Measurements from ENCODE around the gene SYCE3.

DNA sequence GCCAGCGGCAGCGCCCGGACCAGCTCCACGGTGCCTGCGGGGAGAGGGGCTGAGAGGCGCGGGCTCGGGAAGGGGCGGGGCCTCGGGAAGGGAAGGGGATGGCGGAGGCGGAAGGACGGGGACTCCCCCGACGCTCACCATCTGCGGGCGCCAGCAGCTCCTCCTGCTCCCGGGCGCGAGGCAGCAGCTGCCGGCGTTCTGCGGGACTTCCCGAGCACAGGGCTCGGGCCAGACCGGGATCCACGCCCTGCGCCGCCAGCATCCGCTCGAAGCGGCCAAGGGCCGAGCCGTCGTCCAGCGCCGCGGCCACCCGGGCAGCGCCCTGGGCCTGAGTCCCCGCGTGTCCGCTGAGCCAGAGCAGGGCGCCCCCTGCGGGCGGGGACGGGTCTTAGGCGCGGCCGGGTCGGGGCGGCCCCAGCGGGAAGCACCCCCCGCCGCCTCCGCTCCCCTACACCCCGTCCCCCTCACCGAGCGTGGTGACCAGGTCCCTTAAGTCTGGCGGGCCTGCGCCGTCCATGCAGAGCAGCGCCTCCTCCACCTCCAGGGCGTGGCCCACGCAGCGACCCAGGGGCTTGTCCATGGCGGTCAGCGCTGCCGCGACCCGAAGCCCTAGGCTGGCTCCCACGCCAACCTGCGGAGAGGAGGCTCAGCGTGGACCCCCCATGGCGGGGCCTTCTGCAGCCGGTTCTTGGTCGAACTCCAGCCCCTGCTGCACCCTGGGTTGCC, 36.4 kb downstream of the SYCE3 start:
- no peak for TF ChIP-seq POLR2A (IDR thresholded peaks at IDR 0.05)
- TF ChIP-seq, protein P1, sequence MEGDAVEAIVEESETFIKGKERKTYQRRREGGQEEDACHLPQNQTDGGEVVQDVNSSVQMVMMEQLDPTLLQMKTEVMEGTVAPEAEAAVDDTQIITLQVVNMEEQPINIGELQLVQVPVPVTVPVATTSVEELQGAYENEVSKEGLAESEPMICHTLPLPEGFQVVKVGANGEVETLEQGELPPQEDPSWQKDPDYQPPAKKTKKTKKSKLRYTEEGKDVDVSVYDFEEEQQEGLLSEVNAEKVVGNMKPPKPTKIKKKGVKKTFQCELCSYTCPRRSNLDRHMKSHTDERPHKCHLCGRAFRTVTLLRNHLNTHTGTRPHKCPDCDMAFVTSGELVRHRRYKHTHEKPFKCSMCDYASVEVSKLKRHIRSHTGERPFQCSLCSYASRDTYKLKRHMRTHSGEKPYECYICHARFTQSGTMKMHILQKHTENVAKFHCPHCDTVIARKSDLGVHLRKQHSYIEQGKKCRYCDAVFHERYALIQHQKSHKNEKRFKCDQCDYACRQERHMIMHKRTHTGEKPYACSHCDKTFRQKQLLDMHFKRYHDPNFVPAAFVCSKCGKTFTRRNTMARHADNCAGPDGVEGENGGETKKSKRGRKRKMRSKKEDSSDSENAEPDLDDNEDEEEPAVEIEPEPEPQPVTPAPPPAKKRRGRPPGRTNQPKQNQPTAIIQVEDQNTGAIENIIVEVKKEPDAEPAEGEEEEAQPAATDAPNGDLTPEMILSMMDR (IDR thresholded peaks at IDR 0.05): peak in 2 of 3 donors; percentile 6 to 50
